Limb (tissue), 2 donors: ENCODE data around the gene BHLHE23.

Experiments
- DNase-seq, 2 donors: peaks; one replicate each; pipeline ENCODE4 v3.0.0-alpha.2; 2016; ENCODE audit errors: extremely low spot score in 2 of 2

BHLHE23 gene

DNA sequence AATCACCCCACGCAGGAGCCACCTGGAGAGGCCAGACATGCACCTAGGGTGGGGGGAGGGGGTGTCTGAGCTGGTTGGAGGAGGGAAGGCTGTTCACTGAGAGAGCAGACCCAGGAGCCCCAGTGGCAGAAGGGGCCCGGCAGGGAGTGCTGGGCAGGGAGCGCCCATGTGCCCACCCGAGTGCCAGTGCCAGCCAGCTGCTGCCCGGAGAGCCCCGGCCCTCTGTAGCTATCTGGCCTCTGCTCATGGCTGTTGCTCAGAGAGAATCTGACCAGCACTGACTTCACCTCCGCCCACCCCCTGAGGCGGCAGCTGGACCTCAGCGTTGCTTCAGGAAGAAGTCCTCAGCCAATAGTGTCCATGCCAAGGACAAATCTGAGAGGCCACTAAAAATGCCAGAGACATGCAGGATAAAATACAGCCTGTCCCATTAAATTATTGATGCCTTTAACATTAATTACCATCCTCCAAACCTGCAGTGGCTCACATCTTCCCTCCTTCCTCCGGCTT is 31.5 kb downstream of the BHLHE23 start:
- no peak for DNase-seq

DNA sequence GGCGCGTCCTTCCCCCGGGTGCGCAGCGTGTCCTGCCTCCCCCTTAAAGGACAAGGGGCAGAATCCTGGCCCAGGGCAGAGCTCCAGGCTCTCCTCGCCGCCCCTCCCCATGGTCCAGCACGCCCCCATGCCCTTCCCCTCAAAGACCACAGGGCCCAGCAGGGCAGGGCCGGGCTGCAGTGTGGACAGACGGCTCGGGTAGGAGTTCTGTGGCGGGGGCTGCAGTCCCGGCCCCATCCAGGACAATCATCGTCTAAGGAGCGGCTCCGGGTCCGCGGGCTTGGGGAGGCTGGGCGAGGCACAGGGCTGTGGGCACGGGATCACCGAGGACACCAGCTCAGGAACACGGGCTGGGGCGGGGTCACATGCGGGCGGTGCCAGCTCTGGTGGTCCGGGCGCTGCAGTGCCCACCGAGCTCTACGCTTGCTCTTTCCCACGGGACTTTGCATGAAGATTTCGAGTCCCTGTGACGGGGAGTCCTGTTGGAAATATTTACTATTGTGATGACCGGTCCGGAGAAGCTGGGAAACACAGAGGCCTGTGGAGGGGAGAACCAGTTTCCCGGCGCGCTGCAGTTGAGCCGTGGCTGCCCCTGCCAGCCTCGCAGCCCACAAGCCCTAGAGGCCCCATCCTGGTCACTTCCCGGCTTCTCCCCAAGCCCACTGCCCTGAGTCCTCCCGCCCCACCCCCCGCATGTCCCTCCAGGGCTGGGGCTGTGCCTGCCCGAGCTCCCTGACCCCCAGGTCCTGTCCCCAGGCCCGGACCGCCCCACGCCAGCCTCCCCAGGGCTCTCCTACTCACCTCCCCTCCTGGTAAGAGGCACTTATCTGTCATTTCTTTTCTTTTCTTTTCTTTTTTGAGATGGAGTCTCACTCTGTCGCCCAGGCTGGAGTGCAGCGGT is 33.7 kb downstream of the BHLHE23 start:
- no peak for DNase-seq

DNA sequence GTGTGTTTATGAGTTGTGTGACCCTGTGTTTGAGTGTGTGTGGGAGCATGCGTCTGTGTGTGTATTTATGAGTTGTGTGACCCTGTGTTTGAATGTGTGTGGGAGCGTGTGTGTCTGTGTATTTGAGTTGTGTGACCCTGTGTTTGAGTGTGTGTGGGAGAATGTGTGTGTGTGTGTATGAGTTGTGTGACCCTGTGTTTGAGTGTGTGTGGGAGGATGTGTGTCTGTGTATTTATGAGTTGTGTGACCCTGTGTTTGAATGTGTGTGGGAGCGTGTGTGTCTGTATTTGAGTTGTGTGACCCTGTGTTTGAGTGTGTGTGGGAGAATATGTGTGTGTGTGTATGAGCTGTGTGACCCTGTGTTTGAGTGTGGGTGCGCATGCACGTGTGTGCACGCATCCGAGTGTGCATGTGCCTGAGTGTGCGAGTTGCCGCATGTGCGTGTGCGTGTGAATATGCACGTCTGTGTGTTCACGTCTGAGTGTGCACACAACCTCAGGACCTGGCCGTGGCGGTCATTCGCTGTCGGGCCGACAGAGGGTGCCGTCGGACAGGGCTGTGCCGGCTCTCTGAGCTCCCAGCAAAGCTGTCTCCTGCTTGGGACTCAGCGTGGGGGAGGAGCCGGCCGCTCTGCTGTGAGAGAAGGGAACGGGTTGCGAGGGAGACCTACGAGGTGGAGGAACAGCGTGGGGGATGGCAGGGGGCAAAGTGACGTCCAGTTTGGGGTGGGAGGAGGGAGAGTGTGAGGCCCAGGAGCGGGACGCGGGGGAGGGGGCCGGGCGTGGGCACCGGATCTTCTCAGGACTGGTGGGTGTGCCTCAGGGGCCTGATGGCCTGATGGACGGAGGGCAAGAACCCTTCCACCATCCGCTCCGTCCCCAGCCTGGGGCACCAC is 34.6 kb downstream of the BHLHE23 start:
- DNase-seq: peak; percentile 85 to 91

DNA sequence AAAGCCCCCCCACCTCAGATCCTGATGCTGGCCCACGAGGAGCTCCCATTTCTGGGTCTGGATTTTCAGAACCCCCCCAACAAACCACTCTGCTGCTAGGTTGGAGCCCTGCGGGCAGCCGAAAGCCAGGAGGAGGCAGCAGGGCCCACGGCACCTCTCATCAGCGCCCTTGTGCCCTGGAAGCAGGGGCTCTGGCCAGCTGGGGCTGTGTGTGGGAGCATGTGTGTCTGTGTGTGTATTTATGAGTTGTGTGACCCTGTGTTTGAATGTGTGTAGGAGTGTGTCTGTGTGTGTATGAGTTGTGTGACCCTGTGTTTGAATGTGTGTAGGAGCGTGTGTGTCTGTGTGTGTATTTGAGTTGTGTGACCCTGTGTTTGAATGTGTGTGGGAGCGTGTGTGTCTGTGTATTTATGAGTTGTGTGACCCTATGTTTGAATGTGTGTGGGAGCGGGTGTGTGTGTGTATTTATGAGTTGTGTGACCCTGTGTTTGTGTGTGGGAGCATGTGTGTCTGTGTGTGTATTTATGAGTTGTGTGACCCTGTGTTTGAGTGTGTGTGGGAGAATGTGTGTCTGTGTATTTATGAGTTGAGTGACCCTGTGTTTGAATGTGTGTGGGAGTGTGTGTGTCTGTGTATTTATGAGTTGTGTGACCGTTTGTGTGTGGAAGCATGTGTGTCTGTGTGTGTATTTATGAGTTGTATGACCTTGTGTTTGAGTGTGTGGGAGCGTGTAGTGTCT is 35.4 kb downstream of the BHLHE23 start:
- no peak for DNase-seq

DNA sequence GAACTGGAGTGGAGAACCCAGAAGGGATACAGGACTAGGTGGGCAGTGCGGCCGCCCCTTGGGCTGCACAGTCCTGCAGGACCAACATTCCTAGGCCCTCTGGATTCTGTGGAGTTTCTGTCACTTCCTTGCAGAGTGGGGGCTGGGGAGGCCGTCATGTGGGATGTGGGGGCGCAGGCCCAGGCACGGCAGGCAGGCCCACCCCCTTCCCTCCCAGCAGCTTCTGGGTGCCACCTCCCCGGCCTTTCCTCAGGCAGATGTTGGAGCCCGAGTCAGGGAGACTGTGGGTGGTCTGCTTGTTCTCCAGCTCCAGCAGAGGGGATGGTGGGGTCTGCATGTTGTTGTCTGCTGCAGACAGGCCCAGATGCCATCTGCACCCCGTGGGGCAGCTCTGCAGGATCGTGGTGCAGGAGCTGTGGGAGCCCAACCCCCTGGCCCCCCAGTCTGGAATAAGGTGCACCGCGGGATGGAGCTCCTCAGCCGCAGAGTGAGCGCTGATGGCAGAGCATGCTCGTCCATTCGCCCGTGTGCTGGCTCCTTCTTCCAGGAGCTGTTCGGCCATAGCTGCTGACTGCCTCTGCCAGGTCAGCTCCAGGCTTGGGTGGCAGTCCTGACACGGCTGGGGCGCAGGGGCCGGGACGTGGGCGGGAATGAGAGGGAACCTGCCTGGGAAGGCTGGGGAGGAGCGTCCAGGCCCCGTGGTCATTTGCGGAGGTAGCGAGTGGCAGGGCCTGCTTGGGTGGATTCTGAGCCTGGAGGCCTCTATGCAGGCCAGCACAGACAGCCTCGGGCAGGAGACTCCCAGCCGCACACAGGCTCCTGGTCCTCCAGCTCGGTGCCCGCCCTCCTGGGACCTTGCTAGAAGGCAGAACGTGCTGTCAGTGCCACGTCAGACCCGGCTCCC is 36.2 kb downstream of the BHLHE23 start:
- no peak for DNase-seq

DNA sequence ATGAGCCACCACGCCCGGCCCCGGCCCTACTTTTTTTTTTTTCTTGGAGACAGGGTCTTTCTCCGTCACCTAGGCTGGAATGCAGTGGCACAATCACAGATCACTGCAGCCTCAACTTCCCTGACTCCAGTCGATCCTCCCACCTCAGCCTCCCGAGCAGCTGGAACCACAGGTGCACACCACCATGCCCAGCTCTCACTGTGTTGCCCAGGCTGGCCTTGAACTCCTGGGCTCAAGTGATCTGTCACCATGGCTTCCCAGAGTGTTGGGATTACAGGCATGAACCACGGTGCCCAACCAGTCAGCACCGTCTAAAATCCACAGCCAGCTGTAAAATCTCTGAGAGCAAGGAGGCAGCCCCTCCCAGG is 36.8 kb downstream of the BHLHE23 start:
- DNase-seq: no peak

DNA sequence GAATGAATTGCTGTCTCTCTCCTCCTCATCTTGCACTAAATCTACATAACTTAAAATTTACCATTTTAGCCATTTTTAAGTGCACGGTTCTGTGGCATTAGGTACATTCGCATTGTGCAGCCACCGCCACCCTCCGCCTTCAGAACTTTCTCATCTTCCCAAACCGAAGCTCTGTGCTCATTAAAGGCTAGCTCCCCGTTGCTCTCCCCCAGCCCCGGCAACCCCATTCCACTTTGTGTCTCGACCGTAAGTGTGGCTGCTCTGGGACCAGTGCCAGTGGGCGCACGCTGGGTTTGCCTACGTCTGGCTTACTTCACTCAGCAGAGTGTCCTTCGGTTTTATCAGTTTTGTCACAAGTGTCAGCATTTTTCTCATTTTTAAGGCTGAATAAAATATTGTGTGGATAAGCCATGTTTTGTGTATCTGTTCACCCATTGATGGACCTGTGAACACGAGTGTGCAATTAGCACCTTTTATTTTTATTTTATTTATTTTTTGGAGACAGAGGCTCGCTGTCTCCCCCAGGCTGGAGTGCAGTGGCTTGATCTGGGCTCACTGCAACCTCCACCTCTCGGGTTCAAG is 37.5 kb downstream of the BHLHE23 start:
- DNase-seq: no peak

DNA sequence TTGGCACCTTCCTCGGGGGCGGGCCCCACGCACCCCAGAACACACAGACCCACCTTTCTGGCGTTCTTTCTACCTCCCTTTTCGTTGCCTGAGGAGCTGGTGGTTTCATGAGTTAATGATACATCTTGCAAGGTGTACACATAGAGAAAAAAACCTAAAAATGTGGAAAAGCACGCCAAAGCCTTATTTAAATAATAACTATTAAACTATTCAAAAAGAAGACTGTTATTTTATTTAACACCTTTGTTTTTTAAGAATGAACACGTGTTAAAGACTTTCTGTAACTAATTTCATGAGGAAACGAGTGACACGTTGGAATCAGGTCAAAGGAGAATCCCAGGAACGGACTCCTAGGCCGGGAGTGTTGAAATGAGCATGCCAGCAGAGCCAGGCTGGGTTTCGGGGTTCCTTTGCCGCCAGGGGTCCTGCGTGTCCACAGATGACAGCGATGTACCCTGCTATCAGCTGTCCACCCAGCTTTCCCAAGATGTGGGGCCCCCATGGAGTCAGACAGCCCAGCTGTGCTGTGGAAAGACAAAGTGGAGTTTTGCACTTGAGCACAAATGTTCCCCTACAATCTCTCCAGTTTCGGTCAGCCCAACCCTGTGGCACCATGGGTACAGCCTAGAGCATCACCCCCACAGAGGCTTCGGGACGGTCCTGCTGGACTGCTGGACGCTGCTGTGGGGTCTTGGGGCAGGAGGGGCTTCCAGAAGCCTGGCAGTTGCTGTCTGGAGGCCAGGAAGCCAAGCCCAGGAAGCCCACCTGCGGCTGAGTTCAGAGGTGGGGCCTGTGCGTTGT is 38.2 kb downstream of the BHLHE23 start:
- DNase-seq: no peak

DNA sequence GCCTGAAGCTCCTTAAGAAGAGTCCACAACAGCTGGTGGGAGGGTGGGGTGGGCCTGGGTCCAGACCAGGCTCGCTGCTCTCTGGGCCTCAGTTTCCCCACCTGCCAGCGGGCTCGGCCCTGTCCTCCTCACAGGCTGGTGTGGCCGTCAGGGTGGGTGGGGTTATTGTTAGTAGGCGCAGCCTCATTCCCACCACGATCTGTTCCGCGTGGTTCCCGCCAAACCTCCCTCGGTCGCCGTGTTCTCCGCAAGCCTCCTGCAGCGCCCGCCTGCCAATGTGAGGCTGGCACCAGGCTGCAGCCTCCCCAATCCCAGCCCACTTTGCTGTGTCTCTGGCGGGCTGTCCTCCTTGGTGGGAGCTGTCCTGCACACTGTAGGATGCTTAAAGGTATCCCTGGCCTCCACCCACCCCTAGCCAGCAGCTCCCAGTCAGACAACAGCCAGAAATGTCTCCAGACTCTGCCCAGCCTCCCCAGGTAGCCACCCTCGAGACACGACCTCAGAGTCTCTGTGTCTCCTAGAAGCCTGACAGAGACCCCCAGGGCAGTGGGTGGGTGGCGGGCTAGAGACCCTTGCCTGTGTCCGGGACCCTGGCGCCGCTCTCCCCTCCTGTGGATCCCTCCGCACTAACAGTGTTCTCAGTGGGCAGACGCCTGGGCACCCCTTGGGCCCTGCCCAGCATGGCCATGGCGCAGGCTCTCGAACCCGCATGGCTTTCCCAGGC is 39.0 kb downstream of the BHLHE23 start:
- DNase-seq: no peak

DNA sequence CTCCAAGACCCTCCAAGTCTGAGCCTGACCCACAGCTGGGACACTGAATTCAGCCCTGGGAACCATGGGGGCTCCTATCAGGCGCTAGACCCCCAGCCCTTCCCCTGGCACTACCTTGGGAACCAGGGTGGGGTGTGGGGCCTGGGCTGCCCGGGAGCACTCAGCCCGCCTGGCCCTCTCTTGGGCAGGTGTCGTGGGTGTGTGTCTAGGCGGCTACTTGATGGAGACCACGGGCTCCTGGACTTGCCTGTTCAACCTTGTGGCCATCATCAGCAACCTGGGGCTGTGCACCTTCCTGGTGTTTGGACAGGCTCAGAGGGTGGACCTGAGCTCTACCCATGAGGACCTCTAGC is 39.6 kb downstream of the BHLHE23 start:
- no peak for DNase-seq

DNA sequence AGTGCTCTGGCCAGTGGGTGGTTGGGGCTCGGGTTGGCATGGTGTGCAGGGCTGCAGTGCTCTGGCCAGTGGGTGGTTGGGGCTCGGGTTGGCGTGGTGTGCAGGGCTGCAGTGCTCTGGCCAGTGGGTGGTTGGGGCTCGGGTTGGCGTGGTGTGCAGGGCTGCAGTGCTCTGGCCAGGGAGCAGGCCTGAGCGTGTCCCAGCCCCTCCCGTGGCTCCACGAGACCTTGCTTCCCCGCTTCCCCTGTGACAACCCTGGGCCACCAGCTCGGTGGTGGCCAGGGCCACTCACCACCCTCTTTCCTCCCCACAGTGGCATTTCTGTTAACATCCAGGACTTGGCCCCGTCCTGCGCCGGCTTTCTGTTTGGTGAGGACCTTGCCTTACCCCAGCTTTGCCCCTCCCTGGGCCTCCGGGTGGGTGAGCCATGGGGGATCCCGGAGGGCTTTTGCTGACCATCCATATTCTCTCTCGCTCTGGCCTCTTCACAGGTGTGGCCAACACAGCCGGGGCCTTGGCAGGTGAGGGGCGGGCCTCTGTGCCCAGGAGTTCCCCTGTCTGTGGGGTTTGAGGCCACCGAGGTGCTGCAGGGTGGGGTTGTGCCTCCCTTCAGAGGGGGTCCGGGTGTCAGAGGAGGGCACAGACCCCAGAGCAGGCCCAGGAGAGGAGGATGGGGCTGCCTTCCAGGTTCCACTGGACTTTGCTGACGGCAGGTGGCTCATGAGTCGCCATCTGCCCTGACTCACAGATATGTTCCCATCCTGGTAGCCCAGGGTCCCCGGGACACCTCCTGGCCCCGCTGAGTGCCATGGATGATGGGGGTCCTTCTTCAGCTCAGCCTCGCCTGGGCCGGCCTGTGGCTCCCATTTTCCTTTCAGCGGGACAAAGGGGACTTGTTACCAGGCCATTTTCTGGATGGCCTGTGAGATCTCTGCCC is 40.3 kb downstream of the BHLHE23 start:
- DNase-seq: no peak

DNA sequence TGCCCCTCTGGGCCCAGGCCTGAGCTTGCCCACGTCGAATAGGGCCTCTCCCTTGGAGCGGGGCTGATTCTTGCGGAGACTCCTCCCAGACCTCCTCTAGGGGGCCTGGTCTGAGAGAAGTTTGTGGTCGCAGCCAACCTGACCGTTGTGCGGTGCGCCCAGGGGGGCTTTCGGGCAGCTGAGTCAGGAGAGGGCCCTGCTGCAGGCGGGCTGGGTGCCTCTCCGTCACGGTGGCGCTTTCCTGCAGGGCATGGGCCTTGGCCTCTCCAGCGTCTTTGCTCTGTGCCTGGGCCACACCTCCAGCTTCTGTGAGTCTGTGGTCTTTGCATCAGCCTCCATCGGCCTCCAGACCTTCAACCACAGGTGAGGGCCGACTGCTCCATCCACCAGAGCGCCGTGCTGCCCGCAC is 41.4 kb downstream of the BHLHE23 start:
- no peak for DNase-seq

DNA sequence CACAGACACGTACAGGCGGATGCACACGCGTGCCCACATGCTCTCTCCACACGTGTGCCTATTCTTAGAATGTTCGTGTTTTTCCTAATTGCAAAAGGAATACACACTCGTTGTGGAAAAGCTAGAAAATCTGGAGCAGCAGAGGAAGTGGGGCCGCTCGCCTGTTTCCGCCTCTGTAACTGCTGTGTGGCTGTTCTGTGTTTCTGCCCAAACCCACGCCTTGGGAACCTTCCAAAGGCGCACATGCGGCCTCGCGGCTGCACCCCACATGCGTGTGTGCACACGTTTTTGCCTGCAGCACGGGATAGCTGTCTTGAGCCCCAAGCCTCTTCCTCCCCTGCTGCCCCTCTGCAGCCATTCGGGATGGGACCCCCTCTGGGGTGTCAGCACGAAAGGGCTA is 42.1 kb downstream of the BHLHE23 start:
- no peak for DNase-seq

DNA sequence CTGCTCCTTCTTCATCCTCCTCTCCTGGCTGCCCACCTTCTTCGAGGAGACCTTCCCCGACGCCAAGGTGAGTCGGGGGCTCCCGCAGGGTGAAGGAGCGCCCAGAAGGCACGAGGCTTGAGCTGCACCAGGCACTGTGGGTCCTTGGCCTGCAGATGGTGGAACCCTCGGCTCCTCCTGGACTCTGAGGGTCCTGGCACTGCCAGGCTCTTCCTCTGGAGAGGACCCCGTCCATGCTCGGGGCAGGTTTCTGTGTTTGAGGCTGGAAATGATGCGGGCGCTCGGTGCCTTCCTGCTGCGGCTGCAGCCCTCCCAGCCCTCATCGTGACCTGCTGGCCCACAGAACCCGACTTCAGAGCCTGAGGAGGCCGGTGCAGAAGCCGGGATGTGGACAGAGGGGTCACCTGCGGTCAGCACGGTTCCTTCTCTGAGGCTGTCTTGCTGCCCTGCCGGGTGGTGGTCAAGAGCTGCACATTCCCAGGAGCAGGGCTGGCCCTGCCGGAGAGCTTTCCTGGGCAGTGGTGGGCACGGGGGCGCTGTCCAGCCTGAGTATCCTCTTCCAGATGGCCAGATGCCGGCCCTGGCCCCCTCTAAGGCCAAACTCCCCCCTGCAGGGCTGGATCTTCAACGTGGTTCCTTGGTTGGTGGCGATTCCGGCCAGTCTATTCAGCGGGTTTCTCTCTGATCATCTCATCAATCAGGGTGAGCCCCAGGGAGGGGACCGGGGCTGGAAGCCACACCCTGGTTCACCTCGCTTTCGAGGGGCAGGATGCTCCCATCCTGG is 43.0 kb downstream of the BHLHE23 start:
- DNase-seq: no peak

DNA sequence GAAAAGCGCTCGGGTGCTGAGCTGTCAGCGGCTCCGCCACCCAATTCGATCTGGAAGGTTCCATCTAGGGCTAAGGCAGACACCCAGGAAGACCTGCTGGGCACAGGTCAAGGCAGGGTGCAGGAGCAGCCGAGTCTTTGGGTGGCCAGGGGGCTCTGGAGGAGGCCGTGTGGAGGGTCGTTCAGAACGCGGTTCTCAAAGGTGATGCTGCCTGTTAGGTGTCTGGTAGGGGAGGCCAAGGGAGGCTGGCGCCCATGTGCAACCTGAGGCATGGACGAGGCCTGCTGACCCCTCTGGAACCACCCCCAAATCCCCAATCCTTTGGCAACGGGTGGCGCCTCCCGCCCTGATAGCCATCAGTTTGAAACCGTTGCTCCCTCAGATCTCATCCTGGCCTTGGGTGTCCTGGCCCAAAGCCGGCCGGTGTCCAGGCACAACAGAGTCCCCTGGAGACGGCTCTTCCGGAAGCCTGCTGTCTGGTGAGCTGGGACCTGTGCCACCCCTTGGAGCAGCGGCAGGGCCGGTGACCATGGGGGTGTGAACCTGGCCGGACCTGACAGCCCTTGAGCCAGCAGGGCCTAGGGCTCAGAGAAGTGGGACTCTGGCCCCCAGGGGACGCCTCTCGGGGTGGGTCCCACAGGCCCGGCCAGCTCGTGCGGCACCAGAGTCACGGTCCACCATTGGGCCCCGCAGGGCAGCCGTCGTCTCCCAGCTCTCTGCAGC is 43.7 kb downstream of the BHLHE23 start:
- DNase-seq: no peak

DNA sequence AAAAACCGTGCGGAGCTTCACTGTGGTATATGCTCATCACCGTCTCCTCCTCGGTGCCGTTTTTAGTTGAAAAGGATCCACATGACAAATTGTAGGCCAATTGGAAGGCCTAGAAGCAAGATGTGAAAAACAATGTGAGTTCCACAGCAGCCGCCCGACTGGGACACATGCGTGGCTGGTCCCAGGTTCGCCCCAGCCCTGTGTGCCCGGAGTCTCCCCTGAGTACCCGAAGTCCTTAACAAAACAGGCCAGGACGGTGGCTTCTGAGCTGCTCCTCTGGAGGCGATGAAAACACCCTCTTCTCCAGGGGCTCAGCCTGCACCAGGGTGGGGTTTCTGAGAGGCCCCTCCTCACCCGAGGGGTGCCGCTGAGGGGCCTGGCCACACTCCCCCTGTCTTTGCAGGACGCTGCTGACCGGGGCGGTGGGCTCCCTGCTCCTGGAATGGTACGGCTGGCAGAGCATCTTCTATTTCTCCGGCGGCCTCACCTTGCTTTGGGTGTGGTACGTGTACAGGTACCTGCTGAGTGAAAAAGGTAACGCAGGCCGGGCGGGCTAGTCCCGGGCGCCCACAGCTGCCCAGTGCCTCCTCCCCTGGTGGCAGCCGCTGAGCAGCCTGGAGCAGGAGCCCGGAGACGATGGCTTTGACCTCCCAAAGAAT is 44.4 kb downstream of the BHLHE23 start:
- DNase-seq: no peak
